ENCODE data around the gene TFAP2C.

The TFAP2C gene

DNA sequence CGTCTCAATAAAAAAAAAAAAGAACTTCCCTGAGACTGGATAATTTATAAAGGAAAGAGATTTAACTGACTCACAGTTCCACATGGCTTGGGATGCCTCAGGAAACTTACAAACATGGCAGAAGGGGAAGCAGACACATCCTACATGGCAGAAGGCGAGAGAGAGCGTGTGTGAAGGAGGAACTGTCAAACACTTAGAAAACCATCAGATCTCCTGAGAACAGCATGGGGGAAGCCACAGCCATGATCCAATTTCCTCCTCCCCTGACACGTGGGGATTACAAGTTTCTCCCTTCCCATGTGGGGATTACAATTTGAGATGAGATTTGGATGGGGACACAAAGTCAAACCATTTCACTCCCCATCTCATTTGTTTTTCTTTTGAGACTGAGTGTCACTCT lies 46.6 kb upstream of the TFAP2C start:
- Histone ChIP-seq H3K27ac (ENCODE audit: low read depth, low read length, poor library complexity, severe bottlenecking) (no peak overlapping the region), H3K9me3 (ENCODE audit: low read length) (no peaks in the 10 kb centered on the region), H3K36me3 (ENCODE audit: insufficient read depth, low read length) (no peaks in the 10 kb centered on the region), H3K9me2 (ENCODE audit: low read depth, low read length) (no peaks in the 10 kb centered on the region), H3K27me3 (ENCODE audit: insufficient read depth, low read length) (no peaks in the 10 kb centered on the region), H3K79me2 (ENCODE audit: insufficient read depth, low read length) (no peaks in the 10 kb centered on the region), H3K4me1 (ENCODE audit: insufficient read depth, low read length, severe bottlenecking) (no peaks in the 10 kb centered on the region), H3K4me3 (ENCODE audit: low read depth, low read length, poor library complexity, severe bottlenecking) (no peak overlapping the region), H2AFZ (ENCODE audit: low read length) (no peak overlapping the region), H4K20me1 (ENCODE audit: insufficient read depth, low read length) (no peaks in the 10 kb centered on the region), H3K9ac (ENCODE audit: low read length) (no peak overlapping the region), H3K4me2 (ENCODE audit: low read length) (no peak overlapping the region), H3F3A (ENCODE audit: insufficient read depth, low read length) (no peaks in the 10 kb centered on the region)
- no peak for TF ChIP-seq CTCF (IDR thresholded peaks at IDR 0.05; ENCODE audit: low read length)
- TF ChIP-seq EZH2 (IDR thresholded peaks at IDR 0.05; ENCODE audit: borderline replicate concordance, low read length) = no peak

DNA sequence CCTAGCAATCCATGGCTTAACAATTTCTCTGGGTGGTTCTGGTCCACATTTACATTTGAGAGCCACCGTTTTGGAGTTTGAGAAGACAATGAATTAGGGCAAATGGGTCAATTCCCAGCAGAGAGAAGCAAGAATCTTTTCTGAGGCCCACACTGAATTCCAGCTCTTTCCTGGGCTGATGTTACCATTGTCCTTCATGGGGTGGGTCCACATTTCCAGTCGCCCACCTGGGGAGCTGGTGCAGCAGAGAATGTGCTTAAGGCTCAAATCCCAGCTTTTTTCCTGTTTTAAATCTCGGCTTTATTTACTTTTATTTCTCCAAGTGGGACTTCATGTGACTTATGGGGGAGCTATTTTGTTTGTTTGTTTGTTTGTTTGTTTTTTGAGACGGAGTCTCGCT lies 44.2 kb upstream of the TFAP2C start:
- Histone ChIP-seq H4K20me1 (ENCODE audit: insufficient read depth, low read length) (no peaks in the 10 kb centered on the region), H3K27me3 (ENCODE audit: insufficient read depth, low read length) (no peaks in the 10 kb centered on the region; the same call in 1 of the 2 replicates), H3K9ac (ENCODE audit: low read length) (no peak overlapping the region), H3K79me2 (ENCODE audit: insufficient read depth, low read length) (no peaks in the 10 kb centered on the region), H3F3A (ENCODE audit: insufficient read depth, low read length) (no peaks in the 10 kb centered on the region), H3K9me2 (ENCODE audit: low read depth, low read length) (no peaks in the 10 kb centered on the region), H3K9me3 (ENCODE audit: low read length) (no peaks in the 10 kb centered on the region), H3K36me3 (ENCODE audit: insufficient read depth, low read length) (no peaks in the 10 kb centered on the region), H3K4me3 (ENCODE audit: low read depth, low read length, poor library complexity, severe bottlenecking) (no peak overlapping the region), H2AFZ (ENCODE audit: low read length) (no peak overlapping the region), H3K4me1 (ENCODE audit: insufficient read depth, low read length, severe bottlenecking) (no peaks in the 10 kb centered on the region), H3K27ac (ENCODE audit: low read depth, low read length, poor library complexity, severe bottlenecking) (no peak overlapping the region), H3K4me2 (ENCODE audit: low read length) (no peak overlapping the region)
- TF ChIP-seq CTCF (IDR thresholded peaks at IDR 0.05; ENCODE audit: low read length) = no peak
- TF ChIP-seq EZH2 (IDR thresholded peaks at IDR 0.05; ENCODE audit: borderline replicate concordance, low read length) = no peak

DNA sequence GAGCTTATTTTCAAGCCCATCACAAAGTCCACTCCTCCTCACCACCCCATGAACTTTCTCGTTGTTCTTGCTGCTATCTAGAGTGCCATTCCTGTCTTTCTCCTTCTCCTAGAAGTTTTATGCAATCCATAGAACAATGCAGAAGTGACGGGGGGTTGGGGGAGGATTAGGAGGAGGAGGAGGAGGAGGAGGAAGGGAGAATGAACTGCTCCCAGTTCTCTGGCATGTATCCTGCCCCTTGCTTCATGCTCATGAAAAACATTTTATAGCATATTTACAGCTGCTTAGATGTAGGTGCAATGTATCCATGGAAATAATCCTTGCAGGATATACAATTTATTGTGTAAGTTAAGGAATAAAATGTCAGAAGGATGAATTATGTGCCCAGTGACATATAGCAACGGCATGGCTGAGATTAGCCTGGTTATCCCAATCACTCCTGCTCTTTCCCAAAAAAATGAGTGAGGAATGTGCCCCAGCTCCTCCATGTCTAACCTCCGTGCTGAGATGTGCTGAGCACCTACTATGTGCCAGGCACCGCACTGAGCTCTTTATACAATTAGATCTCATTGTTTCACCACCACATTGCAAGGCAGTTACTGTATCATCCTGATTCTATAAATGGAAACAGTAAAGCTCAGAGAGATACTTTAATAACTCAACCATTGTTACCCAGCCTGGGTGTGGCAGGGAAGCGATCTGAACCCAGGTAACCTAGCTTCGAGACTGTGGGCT lies 41.6 kb upstream of the TFAP2C start:
- Histone ChIP-seq H3K4me2 (ENCODE audit: low read length) (no peak overlapping the region), H4K20me1 (ENCODE audit: insufficient read depth, low read length) (no peaks in the 10 kb centered on the region), H3K9ac (ENCODE audit: low read length) (no peak overlapping the region), H2AFZ (ENCODE audit: low read length) (no peak overlapping the region), H3K9me2 (ENCODE audit: low read depth, low read length) (no peaks in the 10 kb centered on the region), H3K9me3 (ENCODE audit: low read length) (no peaks in the 10 kb centered on the region), H3K27me3 (ENCODE audit: insufficient read depth, low read length) (no peaks in the 10 kb centered on the region; the same call in 1 of the 2 replicates), H3K4me1 (ENCODE audit: insufficient read depth, low read length, severe bottlenecking) (no peaks in the 10 kb centered on the region), H3K36me3 (ENCODE audit: insufficient read depth, low read length) (no peaks in the 10 kb centered on the region), H3K4me3 (ENCODE audit: low read depth, low read length, poor library complexity, severe bottlenecking) (no peak overlapping the region), H3K79me2 (ENCODE audit: insufficient read depth, low read length) (no peaks in the 10 kb centered on the region), H3K27ac (ENCODE audit: low read depth, low read length, poor library complexity, severe bottlenecking) (no peak overlapping the region), H3F3A (ENCODE audit: insufficient read depth, low read length) (no peaks in the 10 kb centered on the region)
- TF ChIP-seq CTCF (IDR thresholded peaks at IDR 0.05; ENCODE audit: low read length) (no peak), EZH2 (IDR thresholded peaks at IDR 0.05; ENCODE audit: borderline replicate concordance, low read length) (no peak)

Data from OCI-LY1 (cell line).